MV-4-11 (cell line): ENCODE measurements around the gene CLDN10.

Experiments used
- DNase-seq: peaks from one replicate; lab custom pipeline; 2025; lab: John Stamatoyannopoulos, UW

The CLDN10 gene

DNA sequence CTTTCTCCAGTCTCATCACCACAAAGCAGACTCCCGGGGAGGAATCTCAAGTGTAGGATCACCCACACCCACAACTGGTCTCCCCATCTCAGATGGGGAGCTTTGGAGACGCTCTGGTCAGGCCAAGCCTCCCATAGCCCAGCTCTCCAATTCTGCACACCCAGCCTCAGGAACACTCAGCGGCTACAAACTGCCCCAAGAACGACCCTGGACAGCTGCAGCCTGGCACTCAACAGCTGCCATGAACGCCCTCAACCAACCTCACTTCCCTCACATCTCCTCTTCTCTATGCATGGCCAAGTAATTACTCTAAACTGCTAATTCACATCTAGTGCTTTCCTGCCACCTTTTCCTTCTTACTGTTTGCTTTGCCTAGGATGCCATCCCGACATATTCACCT, 49.4 kb downstream of the CLDN10 start:
- DNase-seq: no peak

DNA sequence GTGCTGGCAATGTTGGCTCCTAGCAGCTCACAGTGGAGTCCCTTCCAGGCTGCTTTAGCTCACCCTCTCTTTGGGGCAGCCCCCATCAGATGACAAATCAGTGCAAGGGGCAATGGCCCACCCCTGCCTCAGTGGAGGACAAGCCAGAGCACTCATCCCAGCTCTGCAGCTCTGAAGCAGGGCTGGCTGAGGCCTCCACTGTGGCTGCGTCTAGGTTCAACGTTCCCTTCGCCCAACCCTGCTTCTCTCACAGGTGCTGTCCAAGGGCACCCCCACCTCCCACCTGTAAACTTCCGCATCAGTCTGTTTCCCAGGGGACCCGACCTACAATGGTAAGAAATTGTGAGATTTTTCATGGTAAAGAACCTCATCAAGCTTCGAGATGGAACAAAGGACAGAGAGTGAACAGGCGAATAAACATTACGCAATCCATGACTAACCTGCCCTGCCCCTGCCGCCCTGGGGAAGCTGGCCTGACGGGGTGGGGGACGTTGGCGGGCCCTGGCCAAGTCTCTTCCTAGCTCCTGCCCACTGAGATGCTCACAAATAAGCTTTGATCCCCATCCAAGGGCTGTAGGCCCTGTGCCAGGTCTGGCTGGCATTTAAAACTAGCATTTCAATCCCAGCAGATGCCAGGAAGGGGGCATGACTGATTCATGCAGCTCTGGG, 51.5 kb downstream of the CLDN10 start:
- no peak for DNase-seq

DNA sequence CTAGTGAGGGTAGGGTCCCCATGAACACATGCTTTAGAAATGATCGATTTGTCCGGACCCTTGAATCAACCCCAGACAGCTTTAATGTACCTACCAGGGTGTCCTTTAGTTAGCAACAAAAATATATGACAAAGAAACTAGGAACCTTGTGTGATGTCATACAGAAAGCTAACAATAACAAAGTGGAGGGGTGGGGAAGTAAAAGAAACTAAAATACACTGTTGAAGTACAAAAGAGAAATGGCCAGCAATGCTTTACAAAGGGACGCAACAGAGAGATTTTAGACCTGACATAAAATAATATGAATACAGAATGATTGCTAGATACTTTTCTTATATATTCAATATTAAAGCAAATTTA, 52.0 kb downstream of the CLDN10 start:
- DNase-seq: no peak

DNA sequence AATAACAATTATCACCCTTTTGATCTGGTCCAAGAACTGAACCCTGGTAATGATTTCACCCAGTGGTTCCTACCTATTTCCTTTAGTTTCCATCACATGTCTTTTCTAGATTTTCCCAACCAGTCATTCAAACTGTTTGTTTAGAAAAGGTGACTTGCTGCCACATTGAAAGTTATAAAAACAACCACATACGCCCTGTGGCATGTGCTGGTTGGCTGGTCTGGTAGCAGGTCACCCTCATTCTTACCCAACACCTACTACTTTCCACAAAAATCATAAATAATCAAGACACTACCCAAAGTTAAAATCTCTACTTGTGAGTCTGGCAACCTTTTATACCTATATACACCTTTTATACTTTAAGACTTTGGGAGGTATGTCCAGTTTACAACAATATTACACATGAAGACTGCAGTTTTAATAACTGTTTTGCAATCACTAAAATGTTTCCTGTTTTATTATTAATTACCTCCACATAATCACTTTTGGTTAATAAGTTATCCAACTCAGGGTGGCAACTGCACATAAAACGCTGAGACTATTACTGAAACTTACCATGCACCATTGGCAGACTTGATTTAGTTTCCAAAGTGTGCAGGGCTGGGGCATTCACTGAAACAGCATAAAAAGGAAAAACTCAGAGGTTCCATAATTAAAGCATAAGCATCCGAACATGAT, 53.1 kb downstream of the CLDN10 start:
- DNase-seq: no peak

DNA sequence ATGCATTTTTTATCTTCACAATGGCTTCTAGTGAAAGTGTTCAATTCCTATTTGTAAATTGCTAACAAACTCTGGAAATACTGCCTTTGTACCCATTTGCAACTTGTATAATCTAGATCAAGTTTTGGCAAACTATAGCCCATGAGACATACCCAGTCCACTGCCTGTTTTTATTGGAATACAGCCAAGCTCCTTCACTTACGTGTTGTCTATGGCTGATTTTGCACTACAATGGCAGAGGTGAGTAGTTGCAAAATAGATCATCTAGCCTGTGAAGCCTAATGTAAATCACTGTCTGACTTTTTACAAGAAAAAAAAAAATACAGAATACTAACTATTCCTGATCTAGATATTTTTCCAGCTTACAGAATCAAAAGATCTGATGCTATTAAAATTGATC, 54.8 kb downstream of the CLDN10 start:
- no peak for DNase-seq

DNA sequence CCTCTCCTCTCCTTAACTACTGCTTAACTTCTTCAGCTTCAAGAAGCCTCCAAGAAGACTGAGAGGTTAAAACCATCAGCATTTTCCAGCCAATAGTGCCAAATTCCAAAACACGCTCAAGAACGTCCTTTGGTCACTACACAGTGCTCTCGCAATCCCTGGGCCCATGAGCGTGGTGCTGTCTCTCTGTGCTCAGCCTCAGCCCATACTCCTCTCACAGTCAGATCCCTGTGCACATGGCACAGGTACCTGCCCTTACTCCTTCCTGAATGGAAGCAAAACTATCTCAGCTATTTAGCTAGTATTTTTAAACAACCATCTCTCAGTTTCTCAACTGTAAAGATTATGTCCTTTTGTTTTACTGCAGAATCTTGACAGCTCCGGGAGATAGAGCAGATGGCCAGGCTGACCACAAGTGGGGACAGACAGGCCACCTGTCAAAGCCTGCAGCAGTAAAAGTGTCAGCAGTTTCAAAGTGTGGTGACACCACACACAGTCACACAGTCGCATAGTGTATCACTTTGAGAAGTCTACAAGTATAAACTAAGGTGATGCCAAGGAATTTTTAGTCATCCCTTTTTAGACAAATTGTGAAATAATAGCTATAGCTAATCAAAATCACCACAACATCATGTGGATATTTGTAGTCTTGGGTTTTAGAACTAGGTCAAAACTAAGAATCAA, 56.3 kb downstream of the CLDN10 start:
- DNase-seq: no peak

DNA sequence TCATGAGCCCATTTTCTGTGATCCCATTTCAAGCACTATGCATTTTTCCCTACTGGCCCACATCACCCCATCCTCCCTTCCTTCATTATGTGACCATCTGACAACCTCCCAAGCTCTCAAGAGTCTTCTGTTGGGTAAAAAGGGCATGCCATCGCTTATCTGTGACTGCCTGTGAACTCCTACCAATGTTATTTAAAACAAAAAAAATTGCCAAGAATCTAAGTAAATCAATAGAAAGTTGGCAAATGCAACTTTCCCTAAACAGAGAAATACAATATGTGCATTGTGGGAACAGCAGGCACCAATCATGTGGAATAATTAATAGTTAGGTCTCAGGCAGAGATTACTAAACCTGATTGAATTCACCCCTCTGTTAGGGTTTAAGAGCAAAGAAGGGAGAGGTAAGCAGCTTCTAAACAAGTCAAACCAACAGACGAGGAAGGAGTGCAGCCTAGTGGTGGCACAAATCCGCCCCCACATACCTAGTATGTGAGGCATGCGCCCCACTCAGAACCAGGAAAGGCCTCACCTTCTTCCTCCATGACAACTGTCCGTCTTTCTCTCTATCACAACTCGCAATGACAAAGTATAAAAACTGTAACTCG, 62.2 kb downstream of the CLDN10 start:
- DNase-seq: no peak

DNA sequence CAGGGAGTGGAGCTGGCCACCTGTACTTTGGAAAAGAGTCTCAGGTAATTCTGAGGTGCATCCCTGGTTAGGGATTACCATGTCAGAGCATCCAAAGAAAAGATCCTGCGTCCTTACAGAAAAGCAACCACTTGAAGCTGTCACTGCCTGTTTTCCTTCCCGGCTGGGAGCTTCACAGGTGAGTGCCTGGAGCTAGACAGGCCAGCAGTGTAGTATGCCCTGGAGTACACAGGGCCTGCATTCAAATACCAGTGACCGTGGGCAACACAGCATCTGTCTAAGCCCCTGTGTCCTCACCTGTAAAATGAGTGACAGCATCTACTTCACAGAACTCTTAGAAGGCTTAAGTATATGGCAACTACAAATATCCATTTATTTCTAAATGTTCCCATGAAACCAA, 63.0 kb downstream of the CLDN10 start:
- DNase-seq: no peak

DNA sequence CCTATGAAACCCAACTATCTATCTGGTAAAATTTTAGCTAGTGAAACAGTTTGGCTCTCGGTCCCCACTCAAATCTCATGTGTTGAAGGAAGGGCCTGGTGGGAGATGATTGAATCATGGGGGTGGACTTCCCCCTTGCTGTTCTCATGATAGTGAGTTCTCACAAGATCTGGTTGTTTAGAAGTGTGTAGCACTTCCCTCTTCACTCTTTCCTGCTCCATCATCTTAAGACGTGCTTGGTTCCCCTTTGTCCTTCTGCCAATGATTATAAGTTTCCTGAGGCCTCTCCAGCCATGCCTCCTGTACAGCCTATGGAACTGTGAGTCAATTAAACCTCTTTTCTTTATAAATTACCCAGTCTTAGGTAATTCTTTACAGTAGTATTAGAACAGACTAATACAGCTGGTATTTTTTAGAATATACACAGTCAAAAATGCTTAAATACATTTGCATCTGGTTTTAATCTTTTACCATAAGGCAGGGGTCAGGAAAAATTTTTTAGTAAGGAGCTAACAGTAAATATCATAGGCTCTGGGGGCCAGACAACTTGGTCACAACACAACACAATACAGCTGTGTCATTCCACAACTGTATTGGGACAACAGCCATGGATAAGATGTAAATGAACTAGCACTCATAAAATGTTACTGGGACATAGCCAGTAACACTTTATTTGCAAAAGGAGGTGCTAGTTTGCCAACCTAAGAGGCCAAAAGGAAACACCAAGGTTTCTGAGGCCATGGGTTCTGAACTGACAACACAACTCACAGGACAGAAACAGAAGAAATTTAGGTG, 67.7 kb downstream of the CLDN10 start:
- DNase-seq: peak; percentile 56

DNA sequence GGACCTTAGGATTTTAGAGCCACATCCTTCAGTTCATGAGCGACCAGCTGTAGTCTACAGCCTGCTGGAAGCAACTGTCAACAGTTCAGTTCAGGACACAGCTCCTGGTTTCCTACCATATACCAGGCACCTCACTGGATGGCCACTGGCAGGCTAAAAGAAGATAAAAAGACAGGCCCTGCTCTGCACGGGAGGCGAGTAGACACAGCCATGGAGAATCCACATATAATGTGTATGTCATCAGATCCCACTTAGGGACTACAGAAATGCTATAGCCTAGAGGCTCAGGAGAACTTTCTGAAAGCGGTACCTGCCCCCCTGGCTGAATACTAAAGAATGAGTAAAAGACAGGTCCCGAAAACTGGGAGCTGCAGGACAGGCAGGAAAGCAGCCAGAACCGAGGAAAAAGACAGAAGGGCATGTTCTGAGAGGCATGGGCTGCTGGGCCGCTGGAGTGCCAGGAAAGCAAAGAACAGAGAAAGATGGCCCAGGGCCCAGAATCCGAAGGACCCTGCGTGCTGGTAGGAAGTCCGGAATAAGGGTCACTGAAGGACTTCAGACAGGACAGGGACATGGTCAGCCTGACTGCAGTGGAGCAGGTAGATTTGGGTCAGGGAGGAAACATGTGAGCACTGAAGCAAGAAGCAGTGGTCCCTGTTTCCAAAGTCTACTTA, 68.4 kb downstream of the CLDN10 start:
- no peak for DNase-seq

DNA sequence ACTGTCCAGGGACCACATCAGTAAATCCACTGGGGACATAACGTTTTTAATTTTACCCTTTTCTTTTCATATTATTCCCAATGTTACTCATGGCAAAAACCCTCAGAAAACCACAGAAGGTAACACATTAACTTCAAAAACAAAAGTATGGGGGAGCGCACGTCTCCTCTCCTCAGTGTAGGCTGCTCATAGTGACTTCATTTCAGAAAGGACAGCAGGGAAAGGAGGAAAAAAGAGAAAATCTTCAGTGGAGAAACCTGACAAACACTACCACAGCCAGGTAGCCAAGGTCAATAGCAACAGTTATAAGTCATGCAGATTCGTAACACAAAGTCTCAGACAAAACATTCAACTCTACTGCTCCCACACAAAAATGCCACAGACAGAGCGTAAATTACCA, 70.6 kb downstream of the CLDN10 start:
- DNase-seq: no peak

DNA sequence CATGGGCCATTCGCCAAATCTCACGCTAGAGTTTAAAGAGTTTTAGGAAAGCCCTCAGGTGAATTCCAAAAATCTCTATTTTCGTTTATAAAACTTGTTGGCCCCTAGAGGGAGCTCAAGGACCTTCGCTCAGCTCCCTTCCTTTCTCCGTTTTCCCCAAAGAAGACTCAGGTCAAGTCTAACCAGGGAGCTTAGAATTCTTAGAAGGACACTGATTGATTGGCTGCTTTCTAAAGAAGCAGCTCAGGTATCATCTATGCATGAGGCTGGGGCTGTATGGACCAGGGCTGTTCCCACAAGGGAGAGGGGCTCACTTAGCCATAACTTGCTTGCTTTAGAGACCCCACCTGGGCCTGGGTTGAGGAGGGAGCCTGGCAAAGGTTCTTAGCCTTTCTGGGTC, 71.5 kb downstream of the CLDN10 start:
- peak; percentile 25 for DNase-seq

DNA sequence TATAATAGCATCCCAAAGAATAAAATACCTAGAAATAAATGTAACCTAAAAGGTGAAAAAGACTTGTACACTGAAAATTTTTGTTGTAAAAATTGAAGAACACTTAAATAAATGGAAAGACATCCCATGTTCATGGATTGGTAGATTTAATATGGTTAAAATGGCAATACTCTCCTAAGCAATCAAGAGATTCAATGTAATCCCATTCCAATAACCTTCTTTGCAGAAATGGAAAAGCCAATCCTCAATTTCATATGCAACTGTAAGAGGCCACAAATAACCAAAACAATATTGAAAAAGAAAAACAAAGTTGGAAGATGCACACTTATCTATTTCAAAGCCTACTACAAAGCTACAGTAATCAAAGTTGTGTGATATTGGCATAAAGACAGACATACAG, 74.2 kb downstream of the CLDN10 start:
- DNase-seq: no peak

DNA sequence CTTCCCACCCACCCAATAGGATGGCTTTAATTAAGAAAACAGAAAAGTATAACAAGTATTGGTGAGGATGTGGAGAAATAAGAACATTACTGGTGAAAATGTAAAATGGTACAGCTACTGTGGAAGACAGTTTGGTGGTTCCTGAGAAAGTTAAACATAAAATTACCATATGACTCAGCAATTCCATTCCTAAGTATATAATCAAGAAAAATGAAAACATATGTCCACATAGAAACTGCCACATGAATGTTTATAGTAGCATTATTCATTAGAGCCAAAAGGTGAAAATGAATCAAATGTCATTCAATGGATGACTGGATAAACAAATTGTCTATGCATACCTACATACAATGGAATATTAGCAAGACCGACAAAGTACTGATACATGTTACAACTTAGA, 75.1 kb downstream of the CLDN10 start:
- DNase-seq: no peak

DNA sequence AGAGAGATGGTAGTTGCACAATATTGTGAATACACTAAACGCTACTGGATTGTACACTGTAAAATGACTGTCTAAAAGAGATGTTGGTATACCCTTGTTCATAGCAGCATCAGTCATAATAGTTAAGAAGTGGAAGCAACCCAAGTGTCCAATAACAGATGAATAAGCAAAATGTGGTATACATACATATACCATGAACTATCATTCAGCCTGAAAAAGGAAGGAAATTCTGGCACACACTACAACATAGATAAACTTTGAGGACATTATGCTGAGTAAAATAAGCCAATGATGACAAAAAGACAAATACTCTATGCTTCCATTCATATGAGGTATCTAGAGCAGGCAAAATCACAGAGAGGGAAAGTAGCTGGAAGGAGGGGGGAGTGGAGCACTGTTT, 76.0 kb downstream of the CLDN10 start:
- no peak for DNase-seq

DNA sequence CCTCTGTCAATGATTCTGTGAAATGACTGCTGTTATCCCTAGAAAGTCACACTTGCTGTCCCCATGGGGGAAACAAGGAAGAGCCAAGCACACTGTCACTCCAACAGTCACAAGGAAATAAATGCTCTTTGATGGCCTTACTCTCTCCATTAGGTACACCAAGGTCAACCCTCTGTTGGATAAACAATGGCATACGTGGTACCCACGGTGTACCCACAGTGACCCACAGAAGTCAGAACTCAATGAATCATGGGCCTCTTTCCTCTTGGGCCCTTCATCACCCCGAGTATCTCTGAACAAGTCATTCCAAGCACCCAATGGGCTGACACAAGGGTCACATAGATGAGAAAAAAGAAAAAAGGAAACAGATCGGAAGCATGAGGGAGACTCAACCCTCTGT, 76.6 kb downstream of the CLDN10 start:
- no peak for DNase-seq
